Stimulated activated CD8-positive, alpha-beta memory T cell treated with anti-CD3 and anti-CD28 coated beads, Interleukin-4, amount 100 ng/mL, for 1 hour (primary cell): ENCODE data around the gene SDF2L1.
A peak's percentile ranks its signal among the peaks of the same experiment; 100 is the strongest.
"Not testable (repeated sequence)": the region's sequence is repeated elsewhere in the genome, so short reads cannot be mapped to it uniquely, and the experiment has no call there.

ENCODE experiments used
- DNase-seq, 2 donors: peaks; one replicate each; pipeline ENCODE4 v3.0.0-alpha.2; 2020; ENCODE audit warnings: low read depth in 2 of 2, low spot score in 1 of 2

Gene SDF2L1

DNA sequence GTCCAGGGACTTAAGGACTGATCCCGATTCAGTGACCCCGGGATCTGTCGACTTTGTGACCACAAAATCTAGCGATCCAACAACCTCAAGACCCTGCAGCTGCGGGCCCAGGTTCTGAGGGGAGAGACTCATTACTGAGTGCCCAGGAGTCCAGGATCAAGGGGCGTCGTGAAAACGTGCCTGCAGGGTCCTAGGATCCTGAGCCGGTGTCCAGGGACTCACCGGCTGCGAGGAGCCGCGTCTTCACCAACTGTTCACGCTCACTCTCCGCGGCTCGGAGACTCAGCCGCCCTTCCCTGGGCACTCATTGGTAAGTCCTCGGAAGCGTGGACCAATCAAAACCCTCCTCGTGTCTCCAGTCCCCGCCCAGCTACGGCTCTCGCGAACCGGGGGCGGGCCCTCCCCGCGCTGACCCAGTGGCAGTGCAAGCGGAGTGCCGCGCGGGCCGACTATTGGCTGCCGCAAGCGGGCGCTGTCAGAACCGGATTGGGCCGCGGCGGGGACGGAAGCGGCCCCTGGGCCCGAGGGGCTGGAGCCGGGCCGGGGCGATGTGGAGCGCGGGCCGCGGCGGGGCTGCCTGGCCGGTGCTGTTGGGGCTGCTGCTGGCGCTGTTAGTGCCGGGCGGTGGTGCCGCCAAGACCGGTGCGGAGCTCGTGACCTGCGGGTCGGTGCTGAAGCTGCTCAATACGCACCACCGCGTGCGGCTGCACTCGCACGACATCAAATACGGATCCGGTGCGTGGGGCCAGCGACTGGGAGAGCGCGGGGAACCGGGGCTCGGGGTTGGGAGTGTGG, at the start of gene SDF2L1:
Gene SDF2L1, plus strand, starts transcription at position 514 of the 795 bp plus-strand sequence. Its CDS starts 35 bp downstream, at position 549.
- DNase-seq: peak; percentile 94 to 96

DNA sequence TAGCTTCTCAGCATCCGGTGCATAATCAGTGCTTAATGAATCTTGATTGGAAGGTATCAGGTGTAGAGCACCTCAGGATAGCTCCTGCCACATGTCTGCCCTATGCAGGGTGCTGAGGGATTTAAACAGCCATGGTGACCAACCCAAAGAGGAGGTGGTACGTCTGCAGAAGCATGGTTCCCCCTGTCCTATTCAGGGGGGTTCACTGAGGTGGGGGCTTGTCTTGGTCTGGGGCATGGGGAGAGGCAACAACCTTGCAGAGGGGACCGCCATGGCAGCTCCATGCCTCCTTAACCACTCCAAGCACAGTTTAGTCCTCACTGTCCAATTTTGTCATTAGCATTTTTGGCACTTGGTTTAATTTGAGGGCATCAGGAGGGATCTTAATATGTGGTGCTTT, 49.7 kb upstream of the SDF2L1 start:
- DNase-seq: no peak

- no peak for DNase-seq
These were observed 48.5 kb upstream of the SDF2L1 start for GRCh38 chr22:21593406-21594232.

- no peak for DNase-seq
These were observed 47.1 kb upstream of the SDF2L1 start for GRCh38 chr22:21594865-21595452.

DNA sequence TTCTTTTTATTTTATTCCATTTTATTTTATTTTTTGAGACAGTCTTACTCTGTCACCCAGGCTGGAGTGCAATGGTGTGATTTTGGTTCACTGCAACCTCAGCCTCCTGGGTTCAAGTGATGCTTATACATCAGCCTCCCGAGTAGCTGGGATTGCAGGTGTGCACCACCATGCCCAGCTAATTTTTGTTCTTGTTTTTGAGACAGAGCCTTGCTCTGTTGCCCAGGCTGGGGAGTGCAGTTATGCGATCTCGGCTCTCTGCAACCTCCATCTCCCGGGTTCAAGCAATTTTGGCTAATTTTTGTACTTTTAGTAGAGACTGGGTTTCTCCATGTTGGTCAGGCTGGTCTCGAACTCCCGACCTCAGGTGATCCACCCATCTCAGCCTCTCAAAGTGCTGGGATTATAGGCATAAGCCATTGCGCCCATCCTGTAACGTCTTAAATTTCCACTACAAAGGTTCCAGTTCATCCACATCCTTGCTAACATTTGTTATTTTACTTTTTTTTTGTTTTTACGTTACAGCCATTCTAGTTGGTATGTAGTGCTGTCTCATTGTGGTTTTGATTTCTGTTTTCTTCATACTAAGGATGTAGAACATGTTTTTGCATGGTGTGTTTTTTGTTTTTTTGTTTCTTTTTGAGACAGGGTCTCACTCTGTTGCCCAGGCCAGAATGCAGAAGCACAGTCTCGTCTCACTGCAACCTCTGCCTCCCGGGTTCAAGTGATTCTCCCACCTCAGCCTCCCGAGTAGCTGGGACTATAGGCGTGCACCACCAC, 45.6 kb upstream of the SDF2L1 start:
- DNase-seq: not testable (repeated sequence)

GRCh38 chr22:21598302-21598701, 43.8 kb upstream of the SDF2L1 start:
- no peak for DNase-seq

GRCh38 chr22:21599053-21599893, 42.8 kb upstream of the SDF2L1 start:
- no peak for DNase-seq

DNA sequence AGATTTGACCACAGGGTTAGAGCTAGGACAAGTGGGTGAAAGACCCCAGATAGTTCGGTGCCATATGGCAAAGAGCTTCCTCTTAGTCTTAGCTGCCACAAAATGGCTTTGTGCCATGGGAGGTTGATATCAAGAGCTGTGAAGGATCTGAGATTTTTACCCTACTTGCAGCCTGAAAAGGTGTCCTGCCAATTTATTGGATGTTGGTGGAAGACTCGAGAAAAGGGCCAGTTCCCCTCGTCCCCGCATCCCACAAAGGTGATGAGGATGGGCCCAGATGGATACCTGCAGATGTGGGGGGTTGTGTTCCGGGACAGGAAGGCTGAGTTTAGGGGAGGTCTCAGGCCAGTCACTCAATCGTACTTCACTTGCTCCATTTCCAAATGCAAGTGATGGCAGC, 39.5 kb upstream of the SDF2L1 start:
- DNase-seq: no peak

DNA sequence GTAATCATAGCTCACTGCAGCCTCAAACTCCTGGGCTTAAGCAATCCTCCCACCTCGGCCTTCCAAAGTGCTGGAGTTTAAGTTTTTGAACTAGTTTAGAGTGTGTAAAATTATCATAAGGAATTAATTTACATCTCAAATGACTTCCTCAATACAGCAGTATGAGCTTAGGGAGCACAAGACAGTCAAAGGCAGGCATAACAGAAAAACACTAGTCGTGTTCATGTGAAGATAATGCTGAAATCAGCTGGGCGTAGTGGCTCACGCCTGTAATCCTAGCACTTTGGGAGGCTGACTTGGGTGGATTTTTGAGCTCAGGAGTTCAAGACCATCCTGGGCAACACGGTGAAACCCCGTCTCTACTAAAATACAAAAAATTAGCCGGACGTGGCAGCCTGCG, 38.1 kb upstream of the SDF2L1 start:
- DNase-seq: no peak

GRCh38 chr22:21605887-21606564, 36.1 kb upstream of the SDF2L1 start:
- no peak for DNase-seq

DNA sequence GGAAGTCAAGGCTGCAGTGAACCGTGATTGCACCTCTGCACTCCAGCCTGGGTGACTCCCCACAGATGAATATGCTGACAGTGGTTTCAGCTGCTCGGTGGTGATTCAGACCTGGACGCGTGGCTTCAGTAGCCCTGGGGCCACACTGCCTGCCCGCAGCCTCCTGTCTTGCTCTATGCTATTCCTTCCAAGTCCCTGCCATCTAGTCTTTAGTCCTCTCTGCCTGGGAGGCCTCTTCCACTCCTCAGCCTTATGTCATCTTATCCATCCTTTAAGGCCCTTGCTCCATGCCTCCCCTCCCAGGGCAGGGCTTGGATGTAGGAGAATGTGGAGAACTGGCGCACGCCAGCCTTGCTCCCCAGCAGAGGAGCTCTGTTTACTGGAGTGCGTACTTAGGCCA, 35.3 kb upstream of the SDF2L1 start:
- no peak for DNase-seq

GRCh38 chr22:21609556-21610157, 32.4 kb upstream of the SDF2L1 start:
- not testable (repeated sequence) for DNase-seq

DNA sequence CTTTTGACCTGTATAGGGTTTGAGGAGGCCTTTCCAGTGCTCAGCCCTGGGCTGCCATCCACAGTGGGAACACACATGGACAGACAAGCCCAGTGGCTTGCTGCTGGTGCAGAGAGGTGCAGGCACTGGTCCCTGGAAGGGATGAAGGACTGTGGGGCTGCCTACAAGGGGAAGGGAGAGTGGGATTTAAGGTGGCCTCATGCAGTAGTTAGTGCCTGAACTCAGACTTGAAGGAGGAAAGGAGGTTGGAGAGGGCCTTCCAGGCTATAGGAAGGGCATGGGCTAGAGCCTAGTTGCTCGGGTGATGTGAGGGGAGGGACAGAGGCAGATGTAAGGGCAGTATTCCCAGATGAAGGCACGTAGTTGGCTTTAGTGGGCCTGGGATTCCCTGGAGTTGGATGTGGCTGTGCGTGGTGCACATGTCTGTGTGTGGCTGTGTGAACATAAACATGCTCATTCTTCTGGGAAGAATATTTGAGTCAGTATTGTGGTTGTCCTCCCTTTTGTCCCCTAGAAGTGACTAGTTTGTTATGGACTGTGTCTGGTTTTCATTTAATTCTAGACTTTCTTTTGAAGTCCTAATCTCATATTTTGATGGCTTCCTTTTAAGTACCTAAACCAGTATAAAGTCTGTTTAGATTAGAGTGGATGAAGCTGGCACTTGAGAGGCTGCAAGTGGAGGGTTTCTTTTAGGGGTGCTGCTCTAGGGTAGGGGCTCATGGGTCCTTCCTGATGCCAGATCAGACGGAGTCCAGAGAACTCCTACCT, 30.7 kb upstream of the SDF2L1 start:
- no peak for DNase-seq

DNA sequence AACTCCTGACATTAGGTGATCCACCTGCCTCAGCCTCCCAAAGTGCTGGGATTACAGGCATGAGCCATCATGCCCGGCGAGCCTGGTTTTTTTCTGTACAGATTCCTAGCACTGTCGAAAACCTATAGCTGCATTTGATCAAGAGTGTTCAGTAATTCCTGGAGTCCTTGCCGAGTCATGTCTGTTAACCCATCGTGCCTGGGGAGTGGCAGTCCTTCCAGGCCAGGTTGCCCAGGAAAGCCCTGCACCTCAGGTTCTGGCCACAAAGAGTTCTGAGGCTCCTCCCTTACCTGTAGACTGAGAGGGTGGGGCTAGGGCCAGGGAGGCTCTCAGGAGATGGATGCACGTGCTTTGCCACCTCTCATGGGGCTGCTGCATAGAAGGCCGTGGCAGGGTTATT, 29.2 kb upstream of the SDF2L1 start:
- no peak for DNase-seq

GRCh38 chr22:21613553-21614233, 28.4 kb upstream of the SDF2L1 start:
- DNase-seq: no peak

- no peak for DNase-seq
These were observed 26.4 kb upstream of the SDF2L1 start for GRCh38 chr22:21615731-21616130.

DNA sequence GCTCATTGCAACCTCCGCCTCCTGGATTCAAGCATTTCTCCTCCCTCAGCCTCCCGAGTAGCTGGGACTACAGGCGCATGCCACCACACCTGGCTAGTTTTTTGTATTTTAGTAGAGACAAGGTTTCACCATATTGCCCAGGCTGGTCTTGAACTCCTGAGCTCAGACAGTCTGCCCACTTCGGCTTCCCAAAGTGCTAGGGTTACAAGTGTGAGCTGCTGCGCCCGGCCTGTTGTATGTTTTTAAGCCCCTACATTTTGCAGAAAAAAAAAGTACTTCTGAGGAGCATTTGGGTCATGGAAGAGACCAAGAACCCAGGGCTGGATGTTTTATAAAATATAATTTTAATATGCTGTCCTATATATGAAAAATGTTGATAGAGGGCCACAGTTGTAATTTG, 24.8 kb upstream of the SDF2L1 start:
- DNase-seq: not testable (repeated sequence)

GRCh38 chr22:21621025-21621424, 21.1 kb upstream of the SDF2L1 start:
- no peak for DNase-seq
